ENCODE measurements around the gene UBXN11. TPM values are rescaled to one million over a fixed set of nuclear protein-coding genes. Genes with fewer than 3 reads are reported as not detected.

UBXN11 gene
- total RNA-seq, 2 donors from 2014 or later, result 12.2 to 14.8 TPM

DNA sequence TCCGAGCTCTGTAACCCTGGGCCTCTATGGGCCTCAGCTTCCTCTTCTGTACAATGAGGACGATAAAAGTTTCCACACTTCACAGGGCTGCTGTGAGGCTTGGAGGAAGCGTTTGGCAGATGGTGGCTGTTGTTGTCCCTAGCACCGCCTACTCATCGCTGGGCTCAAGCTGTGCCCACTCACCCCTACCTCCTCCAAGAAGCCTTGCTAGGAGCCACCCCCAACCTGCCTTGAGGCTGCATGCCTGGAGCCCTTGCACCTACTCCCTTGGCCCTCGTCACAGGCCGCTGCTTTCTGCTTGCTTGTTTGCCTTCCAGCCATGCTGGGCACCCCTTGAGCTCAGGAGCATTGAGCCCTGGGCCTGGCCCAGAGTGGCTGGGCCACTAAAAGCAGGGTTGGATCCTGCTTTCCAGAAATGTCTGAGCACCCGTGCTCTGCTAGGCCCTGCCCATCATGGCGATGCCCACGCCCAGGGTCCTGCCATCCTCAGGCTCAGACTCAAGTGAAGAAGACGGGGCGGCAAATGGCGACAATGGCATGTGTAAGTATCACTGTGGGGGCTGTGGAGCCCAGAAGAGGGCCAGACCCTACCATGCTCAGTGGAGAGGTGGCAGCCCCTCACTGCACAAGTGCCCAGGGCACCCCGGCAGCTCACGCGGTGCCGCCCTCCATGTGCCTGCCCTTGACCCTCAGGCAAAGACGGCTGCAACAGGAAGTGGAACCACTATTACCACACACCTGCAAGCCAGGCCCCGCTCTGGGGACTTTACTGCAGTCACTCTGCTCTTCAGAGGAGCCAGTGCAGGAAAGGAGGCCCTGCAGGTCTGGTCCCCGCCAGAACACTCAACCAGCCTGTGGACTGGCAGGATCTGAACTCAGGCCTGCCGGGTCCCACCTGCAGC is 17.0 kb downstream of the UBXN11 start:
- Histone ChIP-seq H3K27ac (peak overlapping the region in 2 of 4 donors; percentile 35 to 68), H3K36me3 (replicated peaks in 1 of 2; ENCODE audit: insufficient read depth in 1 of 2, low read depth in 2 of 2) (no peaks in the 10 kb centered on the region), H3K27me3 (no peaks in the 10 kb centered on the region), H3K4me3 (no peak overlapping the region), H3K9me3 (no peaks in the 10 kb centered on the region), H3K4me1 (peaks cover 12% of the 10 kb centered on the region)
- TF ChIP-seq POLR2A (IDR thresholded peaks at IDR 0.05), result no peak
- TF ChIP-seq, protein P1, sequence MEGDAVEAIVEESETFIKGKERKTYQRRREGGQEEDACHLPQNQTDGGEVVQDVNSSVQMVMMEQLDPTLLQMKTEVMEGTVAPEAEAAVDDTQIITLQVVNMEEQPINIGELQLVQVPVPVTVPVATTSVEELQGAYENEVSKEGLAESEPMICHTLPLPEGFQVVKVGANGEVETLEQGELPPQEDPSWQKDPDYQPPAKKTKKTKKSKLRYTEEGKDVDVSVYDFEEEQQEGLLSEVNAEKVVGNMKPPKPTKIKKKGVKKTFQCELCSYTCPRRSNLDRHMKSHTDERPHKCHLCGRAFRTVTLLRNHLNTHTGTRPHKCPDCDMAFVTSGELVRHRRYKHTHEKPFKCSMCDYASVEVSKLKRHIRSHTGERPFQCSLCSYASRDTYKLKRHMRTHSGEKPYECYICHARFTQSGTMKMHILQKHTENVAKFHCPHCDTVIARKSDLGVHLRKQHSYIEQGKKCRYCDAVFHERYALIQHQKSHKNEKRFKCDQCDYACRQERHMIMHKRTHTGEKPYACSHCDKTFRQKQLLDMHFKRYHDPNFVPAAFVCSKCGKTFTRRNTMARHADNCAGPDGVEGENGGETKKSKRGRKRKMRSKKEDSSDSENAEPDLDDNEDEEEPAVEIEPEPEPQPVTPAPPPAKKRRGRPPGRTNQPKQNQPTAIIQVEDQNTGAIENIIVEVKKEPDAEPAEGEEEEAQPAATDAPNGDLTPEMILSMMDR (IDR thresholded peaks at IDR 0.05), result no peak
- intact Hi-C loops (cut with DNase I), result loop anchor here (5.0 kb wide), 1 partner anchor 33 kb away; no protein-coding TSS in a partner anchor
- DNase-seq (peak in 1 of 4 donors; percentile 67), ATAC-seq (no peak)
- WGBS, 2 donors, result 73 to 88% methylated on average over 17 to 21 of the region's 21 CpGs

- DNase-seq, result no peak
- Histone ChIP-seq H3K36me3 (replicated peaks in 1 of 2; ENCODE audit: insufficient read depth in 1 of 2, low read depth in 2 of 2) (no peaks in the 10 kb centered on the region), H3K4me1 (peaks cover 15% of the 10 kb centered on the region), H3K27me3 (no peaks in the 10 kb centered on the region), H3K9me3 (no peaks in the 10 kb centered on the region), H3K27ac (peak overlapping the region in 1 of 4 donors; percentile 68), H3K4me3 (no peak overlapping the region)
- TF ChIP-seq, protein P1 (IDR thresholded peaks at IDR 0.05), result no peak
- no peak for TF ChIP-seq POLR2A (IDR thresholded peaks at IDR 0.05)
- intact Hi-C loops (cut with DNase I), result loop anchor here (5.0 kb wide), 1 partner anchor 34 kb away; no protein-coding TSS in a partner anchor
- no peak for ATAC-seq
- WGBS, 2 donors, result 42 to 48% methylated on average over 3 to 5 of the region's 5 CpGs
Measured at GRCh38 chr1:26288311-26288941, 18.0 kb downstream of the UBXN11 start.

- DNase-seq, result no peak
- Histone ChIP-seq H3K36me3 (replicated peaks in 1 of 2; ENCODE audit: insufficient read depth in 1 of 2, low read depth in 2 of 2) (no peaks in the 10 kb centered on the region), H3K27me3 (no peaks in the 10 kb centered on the region), H3K4me3 (no peak overlapping the region), H3K9me3 (no peaks in the 10 kb centered on the region), H3K27ac (peak overlapping the region in 2 of 4 donors; percentile 1 to 17), H3K4me1 (peaks cover 15% of the 10 kb centered on the region)
- 68 to 70% methylated on average over 4 to 5 of the region's 5 CpGs for WGBS, 2 donors
- TF ChIP-seq, protein P1 (IDR thresholded peaks at IDR 0.05), result no peak
- no peak for TF ChIP-seq POLR2A (IDR thresholded peaks at IDR 0.05)
- no peak for ATAC-seq
- intact Hi-C loops (cut with DNase I), result loop anchor here (5.0 kb wide), 1 partner anchor 34 kb away; no protein-coding TSS in a partner anchor
Measured at GRCh38 chr1:26287811-26288210, 18.6 kb downstream of the UBXN11 start.

- TF ChIP-seq, protein P1 (IDR thresholded peaks at IDR 0.05), result no peak
- no peak for TF ChIP-seq POLR2A (IDR thresholded peaks at IDR 0.05)
- H3K4me3 ChIP-seq, result no peak overlapping the region
- H3K9me3 ChIP-seq, result no peaks in the 10 kb centered on the region
- WGBS, 2 donors, result 66 to 80% methylated on average over 8 of the region's 8 CpGs
- intact Hi-C loops (cut with DNase I), result loop anchor here (5.0 kb wide), 1 partner anchor 35 kb away; no protein-coding TSS in a partner anchor
- H3K27ac ChIP-seq, result peak overlapping the region in 2 of 4 donors; percentile 12 to 17
- no peaks in the 10 kb centered on the region for H3K36me3 ChIP-seq (replicated peaks in 1 of 2; ENCODE audit: insufficient read depth in 1 of 2, low read depth in 2 of 2)
- H3K27me3 ChIP-seq, result no peaks in the 10 kb centered on the region
- DNase-seq (peak in 1 of 4 donors; percentile 60), ATAC-seq (no peak)
- H3K4me1 ChIP-seq, result peaks cover 16% of the 10 kb centered on the region
Measured at GRCh38 chr1:26287033-26287711, 19.3 kb downstream of the UBXN11 start.

Measured in body of pancreas (tissue), 4 donors.